ENCODE results near the gene PCDHB3. TPM values are rescaled to one million over a fixed set of nuclear protein-coding genes. Genes with fewer than 3 reads are reported as not detected.

The PCDHB3 gene
- 1 to 10 TPM in 3 of 4 donors, under 1 TPM in 1; 0.78 to 2.3 (median 2.0) TPM for total RNA-seq

GRCh38 chr5:141100243-141100805, at the start of gene PCDHB3:
Gene PCDHB3 (plus strand): TSS chr5:141100473. CDS start chr5:141100650, 177 bp downstream.
- H3K4me1 ChIP-seq, result no peaks in the 10 kb centered on the region
- H3K4me3 ChIP-seq, result peak within 1 kb of the TSS in 1 of 2 donors; percentile 38
- peaks cover 0 to 77% (median 0%) of the 10 kb centered on the region in 3 donors for H3K9me3 ChIP-seq
- no peaks in the 10 kb centered on the region for H3K36me3 ChIP-seq
- TF ChIP-seq, protein P1, sequence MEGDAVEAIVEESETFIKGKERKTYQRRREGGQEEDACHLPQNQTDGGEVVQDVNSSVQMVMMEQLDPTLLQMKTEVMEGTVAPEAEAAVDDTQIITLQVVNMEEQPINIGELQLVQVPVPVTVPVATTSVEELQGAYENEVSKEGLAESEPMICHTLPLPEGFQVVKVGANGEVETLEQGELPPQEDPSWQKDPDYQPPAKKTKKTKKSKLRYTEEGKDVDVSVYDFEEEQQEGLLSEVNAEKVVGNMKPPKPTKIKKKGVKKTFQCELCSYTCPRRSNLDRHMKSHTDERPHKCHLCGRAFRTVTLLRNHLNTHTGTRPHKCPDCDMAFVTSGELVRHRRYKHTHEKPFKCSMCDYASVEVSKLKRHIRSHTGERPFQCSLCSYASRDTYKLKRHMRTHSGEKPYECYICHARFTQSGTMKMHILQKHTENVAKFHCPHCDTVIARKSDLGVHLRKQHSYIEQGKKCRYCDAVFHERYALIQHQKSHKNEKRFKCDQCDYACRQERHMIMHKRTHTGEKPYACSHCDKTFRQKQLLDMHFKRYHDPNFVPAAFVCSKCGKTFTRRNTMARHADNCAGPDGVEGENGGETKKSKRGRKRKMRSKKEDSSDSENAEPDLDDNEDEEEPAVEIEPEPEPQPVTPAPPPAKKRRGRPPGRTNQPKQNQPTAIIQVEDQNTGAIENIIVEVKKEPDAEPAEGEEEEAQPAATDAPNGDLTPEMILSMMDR (IDR thresholded peaks at IDR 0.05), result peak in 2 of 4 experiments; percentile 19 to 35
- TF ChIP-seq POLR2AphosphoS5 (IDR thresholded peaks at IDR 0.05), result no peak
- TF ChIP-seq EP300 (IDR thresholded peaks at IDR 0.05), result no peak
- no peak for TF ChIP-seq POLR2A (IDR thresholded peaks at IDR 0.05)
- 17 to 27% methylated on average over 6 to 19 of the region's 19 CpGs for WGBS, 2 donors (ENCODE audit: low coverage in 1 of 2)
- peaks cover 57% of the 10 kb centered on the region for H3K27me3 ChIP-seq
- H3K27ac ChIP-seq, result no peak within 1 kb of the TSS
- no peak for ATAC-seq

- Histone ChIP-seq H3K4me1 (peaks cover 0 to 16% (median 0%) of the 10 kb centered on the region in 3 donors), H3K36me3 (no peaks in the 10 kb centered on the region), H3K27me3 (peaks cover 68% of the 10 kb centered on the region), H3K9me3 (no peaks in the 10 kb centered on the region), H3K27ac (no peak within 1 kb of the TSS), H3K4me3 (peak within 1 kb of the TSS; percentile 40 to 58)
- 6 to 11% methylated on average over 5 to 19 of the region's 20 CpGs for WGBS, 2 donors (ENCODE audit: low coverage in 1 of 2)
- no peak for ATAC-seq
- TF ChIP-seq EP300 (IDR thresholded peaks at IDR 0.05) (no peak), POLR2A (IDR thresholded peaks at IDR 0.05) (no peak), POLR2AphosphoS5 (IDR thresholded peaks at IDR 0.05) (no peak)
- TF ChIP-seq, protein P1 (IDR thresholded peaks at IDR 0.05), result no peak
These were observed 49.4 kb upstream of the PCDHB3 start, which contains the start of gene PCDHB1 for GRCh38 chr5:141050622-141051520. Gene PCDHB1 (plus strand): TSS chr5:141051374. CDS start chr5:141051471, 97 bp downstream.

DNA sequence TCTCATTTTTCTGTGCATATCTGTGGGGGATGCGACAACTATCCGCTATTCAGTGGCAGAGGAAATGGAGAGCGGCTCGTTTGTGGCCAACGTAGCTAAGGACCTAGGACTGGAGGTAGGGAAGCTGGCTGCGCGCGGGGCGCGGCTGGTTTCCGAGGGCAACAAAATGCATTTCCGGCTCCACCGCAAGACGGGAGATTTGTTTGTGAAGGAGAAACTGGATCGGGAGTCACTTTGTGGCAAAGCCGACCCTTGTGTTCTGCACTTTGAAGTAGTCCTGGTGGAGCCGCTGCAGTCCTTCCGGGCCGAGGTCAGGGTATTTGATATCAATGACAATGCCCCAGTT, 48.8 kb upstream of the PCDHB3 start:
- peaks cover 62% of the 10 kb centered on the region for H3K27me3 ChIP-seq
- no peak for ATAC-seq
- H3K36me3 ChIP-seq, result no peaks in the 10 kb centered on the region
- no peaks in the 10 kb centered on the region for H3K9me3 ChIP-seq
- H3K27ac ChIP-seq, result no peak overlapping the region
- WGBS, 2 donors (ENCODE audit: low coverage in 1 of 2), result 3 to 50% methylated on average over 1 to 15 of the region's 19 CpGs
- peaks cover 0 to 16% (median 0%) of the 10 kb centered on the region in 3 donors for H3K4me1 ChIP-seq
- no peak for TF ChIP-seq POLR2A (IDR thresholded peaks at IDR 0.05)
- TF ChIP-seq EP300 (IDR thresholded peaks at IDR 0.05), result no peak
- no peak for TF ChIP-seq POLR2AphosphoS5 (IDR thresholded peaks at IDR 0.05)
- TF ChIP-seq, protein P1 (IDR thresholded peaks at IDR 0.05), result no peak
- H3K4me3 ChIP-seq, result peak overlapping the region; percentile 40 to 58

DNA sequence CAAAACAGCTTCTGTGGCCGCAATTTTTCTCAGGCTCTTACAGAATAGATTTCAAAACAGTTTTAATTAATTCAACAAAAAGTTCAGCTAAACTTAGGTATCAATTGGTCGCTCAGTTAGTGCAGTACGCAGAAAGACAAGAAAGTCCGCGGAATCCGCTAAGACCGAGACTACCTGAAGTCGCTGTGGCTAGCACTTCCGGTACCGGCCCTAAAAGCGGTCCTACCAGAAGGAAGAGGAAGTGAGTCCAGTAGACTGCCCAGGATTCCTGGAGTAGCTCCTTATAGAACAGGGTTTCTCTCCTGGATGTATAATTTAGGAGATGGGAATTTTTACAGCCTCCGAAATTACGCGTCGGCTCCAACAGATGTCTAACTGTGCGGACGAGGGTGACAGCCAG, 22.4 kb upstream of the PCDHB3 start:
- TF ChIP-seq EP300 (IDR thresholded peaks at IDR 0.05), result no peak
- Histone ChIP-seq H3K9me3 (peaks cover 0 to 20% (median 0%) of the 10 kb centered on the region in 3 donors), H3K27ac (no peak overlapping the region), H3K36me3 (no peaks in the 10 kb centered on the region), H3K4me3 (peak overlapping the region in 1 of 2 donors; percentile 12), H3K27me3 (peaks cover 47% of the 10 kb centered on the region), H3K4me1 (no peaks in the 10 kb centered on the region)
- 33 to 44% methylated on average over 8 to 17 of the region's 17 CpGs for WGBS, 2 donors (ENCODE audit: low coverage in 1 of 2)
- ATAC-seq, result no peak

GRCh38 chr5:141082228-141082627, 18.0 kb upstream of the PCDHB3 start:
- no peak for ATAC-seq
- H3K27me3 ChIP-seq, result peaks cover 28% of the 10 kb centered on the region
- no peak overlapping the region for H3K4me3 ChIP-seq
- no peak for TF ChIP-seq POLR2A (IDR thresholded peaks at IDR 0.05)
- TF ChIP-seq, protein P1 (IDR thresholded peaks at IDR 0.05), result no peak
- no peak for TF ChIP-seq POLR2AphosphoS5 (IDR thresholded peaks at IDR 0.05)
- no peak for TF ChIP-seq EP300 (IDR thresholded peaks at IDR 0.05)
- no peaks in the 10 kb centered on the region for H3K36me3 ChIP-seq
- H3K27ac ChIP-seq, result no peak overlapping the region
- H3K9me3 ChIP-seq, result peaks cover 0 to 23% (median 0%) of the 10 kb centered on the region in 3 donors
- peaks cover 0 to 10% (median 0%) of the 10 kb centered on the region in 3 donors for H3K4me1 ChIP-seq

Data from gastroesophageal sphincter (tissue), 4 donors.